CD8-positive, alpha-beta memory T cell (primary cell): ENCODE results near the gene USF2. TPM values are rescaled to one million over a fixed set of nuclear protein-coding genes. Genes with fewer than 3 reads are reported as not detected.
A peak's percentile ranks its signal among the peaks of the same experiment; 100 is the strongest.

ENCODE experiments used
- CTCF ChIA-PET: fragments of 350-600 bp; sonication (Branson Sonifier 250); formaldehyde crosslinking; loops from one replicate; lab custom pipeline; 2021; ENCODE audit warnings: antibody characterized with exemption; lab: Charles Lee
- POLR2A ChIA-PET: fragments of 350-600 bp; sonication (Branson Sonifier 250); formaldehyde crosslinking; loops from one replicate; lab custom pipeline; 2021; ENCODE audit warnings: antibody characterized with exemption; lab: Charles Lee
- DNase-seq, 5 donors: peaks; one replicate each; pipeline versions ENCODE4 v3.0.0 to v3.0.0-alpha.2; 2020 to 2022; ENCODE audit warnings: mixed read lengths in 1 of 5
- H3K27ac ChIP-seq: one replicate; pipeline ENCODE4 v1.7.0; 2013; ENCODE audit warnings: low read depth, mild to moderate bottlenecking, low read length, moderate library complexity
- H3K27me3 ChIP-seq: 2 replicates; pipeline ENCODE4 v1.7.0; 2013; ENCODE audit warnings: low read length, mild to moderate bottlenecking; ENCODE audit not compliant: insufficient read depth, poor library complexity, severe bottlenecking
- H3K36me3 ChIP-seq: 2 replicates; pipeline ENCODE4 v1.7.0; 2013; ENCODE audit warnings: mild to moderate bottlenecking, low read length, moderate library complexity; ENCODE audit not compliant: insufficient read depth
- H3K4me1 ChIP-seq: 2 replicates; pipeline ENCODE4 v1.7.0; 2013; ENCODE audit warnings: mild to moderate bottlenecking, low read length, moderate library complexity; ENCODE audit not compliant: insufficient read depth
- H3K4me3 ChIP-seq: 2 replicates; pipeline ENCODE4 v1.7.0; 2013; ENCODE audit warnings: mild to moderate bottlenecking, low read length
- H3K9me3 ChIP-seq: 2 replicates; pipeline ENCODE4 v1.7.0; 2013; ENCODE audit warnings: mild to moderate bottlenecking, low read length
- H3K27ac Mint-ChIP-seq, 8 donors: one replicate each; pipeline ENCODE4 v1.8.0; 2020 to 2021; ENCODE audit warnings: mixed read lengths in 8 of 8, mild to moderate bottlenecking in 6 of 8, inconsistent platforms in 3 of 8, moderate library complexity in 3 of 8
- H3K27me3 Mint-ChIP-seq, 2 donors: one replicate each; pipeline ENCODE4 v1.8.0; 2020 to 2021; ENCODE audit warnings: mixed read lengths in 2 of 2, mild to moderate bottlenecking in 1 of 2, moderate library complexity in 1 of 2
- H3K36me3 Mint-ChIP-seq, 3 donors: one replicate each; pipeline ENCODE4 v1.8.0; 2020 to 2021; ENCODE audit warnings: mixed read lengths in 3 of 3, inconsistent platforms in 1 of 3, mild to moderate bottlenecking in 1 of 3
- H3K4me1 Mint-ChIP-seq, 3 donors: one replicate each; pipeline ENCODE4 v1.8.0; 2020 to 2021; ENCODE audit warnings: mixed read lengths in 3 of 3, inconsistent platforms in 1 of 3, mild to moderate bottlenecking in 1 of 3
- H3K4me3 Mint-ChIP-seq, 7 donors: one replicate each; pipeline ENCODE4 v1.8.0; 2020 to 2021; ENCODE audit warnings: mixed read lengths in 7 of 7, mild to moderate bottlenecking in 6 of 7, moderate library complexity in 4 of 7, inconsistent platforms in 2 of 7
- H3K9me3 Mint-ChIP-seq, 5 donors: one replicate each; pipeline ENCODE4 v1.8.0; 2020 to 2022; ENCODE audit warnings: mixed read lengths in 5 of 5, mild to moderate bottlenecking in 3 of 5, moderate library complexity in 2 of 5, inconsistent platforms in 1 of 5
- polyA plus RNA-seq: library from polyadenylated mRNA; unstranded; fragments of 300-500 nt; fragmentation: Illumina TruSeq; gene quantifications from one replicate; pipeline ENCODE4 v1.2.3, GENCODE V29; 2021
- total RNA-seq, 2 experiments: library from RNA; stranded (reverse); gene quantifications; one replicate each; pipeline ENCODE4 v1.2.3, GENCODE V29; 2021

Gene USF2
- total and polyA plus RNA-seq, 3 experiments from 2014 or later = 9.2 to 132 (median 125) TPM

DNA sequence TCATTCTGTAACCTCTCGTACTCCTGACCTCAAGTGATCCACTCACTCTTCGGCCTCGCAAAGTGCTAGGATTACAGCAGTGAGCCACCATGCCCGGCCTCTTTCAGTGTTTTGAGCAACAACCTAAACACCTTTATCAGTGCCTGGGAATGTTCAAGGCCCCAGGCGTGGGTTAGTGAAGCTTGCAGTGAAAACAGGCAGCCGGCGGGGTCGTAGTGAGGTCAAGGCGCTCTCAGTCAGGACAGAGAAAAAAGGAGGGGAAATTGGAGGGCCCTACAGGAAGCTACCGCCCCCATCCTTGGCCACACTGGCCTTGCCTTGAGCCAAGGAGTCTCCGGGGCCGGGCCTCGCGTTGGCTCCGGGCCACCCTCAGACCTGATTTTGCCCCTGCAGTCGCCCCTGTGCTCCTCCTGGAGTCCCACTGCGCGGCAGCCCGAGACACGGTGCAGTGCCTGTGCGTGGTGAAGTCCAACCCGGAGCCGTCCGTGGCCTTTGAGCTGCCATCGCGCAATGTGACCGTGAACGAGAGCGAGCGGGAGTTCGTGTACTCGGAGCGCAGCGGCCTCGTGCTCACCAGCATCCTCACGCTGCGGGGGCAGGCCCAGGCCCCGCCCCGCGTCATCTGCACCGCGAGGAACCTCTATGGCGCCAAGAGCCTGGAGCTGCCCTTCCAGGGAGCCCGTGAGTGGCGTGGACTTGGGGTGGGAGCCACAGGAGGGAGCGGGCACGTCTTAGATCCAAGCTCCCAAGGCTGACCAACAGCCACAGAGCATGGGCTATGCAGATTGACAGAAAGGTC, 40.9 kb downstream of the USF2 start:
- H3K4me1 Mint-ChIP-seq = no peaks in the 10 kb centered on the region
- H3K4me1 ChIP-seq = no peaks in the 10 kb centered on the region

GRCh38 chr19:35310331-35310730, 41.6 kb downstream of the USF2 start:
- peaks cover 4 to 8% of the 10 kb centered on the region in 2 donors for H3K27me3 Mint-ChIP-seq
- POLR2A ChIA-PET = interaction anchor here (0.8 kb wide), 1 partner anchor 116 kb away, joined by 3 read pairs; no protein-coding TSS in a partner anchor
- DNase-seq = no peak
- Histone ChIP-seq H3K4me1 (no peaks in the 10 kb centered on the region), H3K9me3 (no peaks in the 10 kb centered on the region), H3K27ac (no peak overlapping the region), H3K27me3 (no peaks in the 10 kb centered on the region), H3K36me3 (no peaks in the 10 kb centered on the region), H3K4me3 (no peak overlapping the region)
- H3K4me1 Mint-ChIP-seq = no peaks in the 10 kb centered on the region
- no peaks in the 10 kb centered on the region for H3K9me3 Mint-ChIP-seq
- CTCF ChIA-PET = no interaction called here
- no peak overlapping the region for H3K27ac Mint-ChIP-seq
- no peak overlapping the region for H3K4me3 Mint-ChIP-seq
- no peaks in the 10 kb centered on the region for H3K36me3 Mint-ChIP-seq

More for the DNA sequence above, 40.9 kb downstream of the USF2 start:
- Mint-ChIP-seq H3K9me3 (no peaks in the 10 kb centered on the region), H3K36me3 (no peaks in the 10 kb centered on the region), H3K27ac (no peak overlapping the region), H3K27me3 (peaks cover 4 to 8% of the 10 kb centered on the region in 2 donors), H3K4me3 (no peak overlapping the region)
- POLR2A ChIA-PET = no interaction called here
- Histone ChIP-seq H3K4me3 (no peak overlapping the region), H3K36me3 (no peaks in the 10 kb centered on the region), H3K27ac (peak overlapping the region; percentile 61), H3K9me3 (no peaks in the 10 kb centered on the region), H3K27me3 (no peaks in the 10 kb centered on the region)
- CTCF ChIA-PET = no interaction called here
- no peak for DNase-seq

DNA sequence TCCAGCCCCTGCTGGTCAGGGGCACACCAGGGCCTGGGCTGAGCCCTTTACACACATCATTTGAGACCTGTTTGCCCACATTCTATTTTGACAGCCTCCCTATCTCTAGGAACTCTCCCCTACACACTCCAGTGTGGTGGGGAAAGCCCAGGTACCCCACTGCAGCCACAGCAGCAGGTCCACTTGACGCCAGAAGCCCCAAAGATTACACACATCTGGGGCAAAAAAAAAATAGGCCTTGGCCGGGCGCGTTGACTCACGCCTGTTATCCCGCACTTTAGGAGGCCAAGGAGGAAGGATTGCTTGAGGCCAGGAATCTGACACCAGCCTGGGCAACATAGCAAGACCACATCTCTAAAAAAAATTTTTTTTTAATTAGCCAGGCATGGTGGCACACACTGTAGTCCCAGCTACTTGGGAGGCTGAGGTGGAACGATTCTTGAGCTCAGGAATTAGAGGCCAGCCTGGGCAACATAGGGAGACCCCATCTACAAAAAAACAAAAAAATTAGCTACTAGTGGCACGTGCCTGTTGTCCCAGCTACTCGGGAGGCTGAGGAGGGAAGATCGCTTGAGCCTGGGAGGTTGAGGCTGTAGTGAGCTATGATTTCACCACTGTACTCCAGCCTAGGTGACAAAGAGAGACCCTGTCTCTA, 42.2 kb downstream of the USF2 start:
- H3K9me3 ChIP-seq = no peaks in the 10 kb centered on the region
- H3K36me3 Mint-ChIP-seq = no peaks in the 10 kb centered on the region
- no peaks in the 10 kb centered on the region for H3K36me3 ChIP-seq
- no peak overlapping the region for H3K4me3 Mint-ChIP-seq
- no peak for DNase-seq
- no peaks in the 10 kb centered on the region for H3K9me3 Mint-ChIP-seq
- H3K4me1 ChIP-seq = no peaks in the 10 kb centered on the region
- H3K27me3 Mint-ChIP-seq = peaks cover 4 to 8% of the 10 kb centered on the region in 2 donors
- CTCF ChIA-PET = no interaction called here
- no peaks in the 10 kb centered on the region for H3K4me1 Mint-ChIP-seq
- H3K27ac Mint-ChIP-seq = no peak overlapping the region
- POLR2A ChIA-PET = interaction anchor here (0.8 kb wide), 1 partner anchor 117 kb away, joined by 3 read pairs; no protein-coding TSS in a partner anchor
- H3K27me3 ChIP-seq = no peaks in the 10 kb centered on the region
- no peak overlapping the region for H3K27ac ChIP-seq
- no peak overlapping the region for H3K4me3 ChIP-seq

- H3K27me3 ChIP-seq = no peaks in the 10 kb centered on the region
- Mint-ChIP-seq H3K27me3 (peaks cover 4 to 8% of the 10 kb centered on the region in 2 donors), H3K36me3 (no peaks in the 10 kb centered on the region), H3K27ac (peak overlapping the region in 1 of 8 donors; percentile 21), H3K9me3 (no peaks in the 10 kb centered on the region), H3K4me1 (no peaks in the 10 kb centered on the region), H3K4me3 (no peak overlapping the region)
- ChIA-PET CTCF (interaction anchor here (0.6 kb wide), 1 partner anchor 27 kb away, joined by 3 read pairs; no protein-coding TSS in a partner anchor), POLR2A (no interaction called here)
- no peak overlapping the region for H3K27ac ChIP-seq
- no peak overlapping the region for H3K4me3 ChIP-seq
- no peaks in the 10 kb centered on the region for H3K4me1 ChIP-seq
- no peak for DNase-seq
- no peaks in the 10 kb centered on the region for H3K36me3 ChIP-seq
- H3K9me3 ChIP-seq = no peaks in the 10 kb centered on the region
Measured at GRCh38 chr19:35311901-35312665, 43.3 kb downstream of the USF2 start.

- Histone ChIP-seq H3K27ac (no peak overlapping the region), H3K9me3 (no peaks in the 10 kb centered on the region), H3K27me3 (no peaks in the 10 kb centered on the region), H3K36me3 (no peaks in the 10 kb centered on the region), H3K4me3 (no peak overlapping the region), H3K4me1 (no peaks in the 10 kb centered on the region)
- Mint-ChIP-seq H3K27ac (no peak overlapping the region), H3K36me3 (no peaks in the 10 kb centered on the region), H3K4me3 (no peak overlapping the region), H3K4me1 (peaks cover 0 to 1% (median 0%) of the 10 kb centered on the region in 3 donors), H3K27me3 (peaks cover 4% of the 10 kb centered on the region in 2 donors), H3K9me3 (no peaks in the 10 kb centered on the region)
- ChIA-PET POLR2A (no interaction called here), CTCF (no interaction called here)
- DNase-seq = no peak
Measured at GRCh38 chr19:35313587-35313986, 44.8 kb downstream of the USF2 start.

DNA sequence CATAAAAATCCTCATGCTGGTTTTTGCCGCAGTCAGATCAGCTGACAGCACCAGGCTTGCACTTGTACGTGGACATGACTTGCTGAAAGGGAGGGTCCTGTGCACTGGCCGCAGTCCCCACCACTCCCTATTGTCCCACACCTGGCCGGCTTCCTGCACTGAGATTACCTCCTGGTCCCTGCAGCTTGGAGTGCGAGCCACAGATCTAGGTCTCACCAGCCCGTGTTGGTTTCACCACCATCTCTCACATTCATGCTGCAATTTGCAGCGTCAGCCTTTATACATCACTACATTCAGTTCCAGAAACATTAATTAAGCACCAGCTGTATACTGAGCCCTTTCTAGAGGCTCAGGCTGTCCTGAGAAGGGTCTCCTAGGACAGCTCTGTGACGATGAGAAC, 45.3 kb downstream of the USF2 start:
- no peaks in the 10 kb centered on the region for H3K36me3 Mint-ChIP-seq
- ChIA-PET POLR2A (no interaction called here), CTCF (no interaction called here)
- Histone ChIP-seq H3K27ac (no peak overlapping the region), H3K36me3 (no peaks in the 10 kb centered on the region), H3K27me3 (no peaks in the 10 kb centered on the region), H3K9me3 (no peaks in the 10 kb centered on the region), H3K4me3 (no peak overlapping the region), H3K4me1 (no peaks in the 10 kb centered on the region)
- peaks cover 2 to 5% (median 3%) of the 10 kb centered on the region in 3 donors for H3K4me1 Mint-ChIP-seq
- H3K9me3 Mint-ChIP-seq = no peaks in the 10 kb centered on the region
- no peak overlapping the region for H3K27ac Mint-ChIP-seq
- peaks cover 4 to 8% of the 10 kb centered on the region in 2 donors for H3K27me3 Mint-ChIP-seq
- H3K4me3 Mint-ChIP-seq = no peak overlapping the region
- DNase-seq = no peak

DNA sequence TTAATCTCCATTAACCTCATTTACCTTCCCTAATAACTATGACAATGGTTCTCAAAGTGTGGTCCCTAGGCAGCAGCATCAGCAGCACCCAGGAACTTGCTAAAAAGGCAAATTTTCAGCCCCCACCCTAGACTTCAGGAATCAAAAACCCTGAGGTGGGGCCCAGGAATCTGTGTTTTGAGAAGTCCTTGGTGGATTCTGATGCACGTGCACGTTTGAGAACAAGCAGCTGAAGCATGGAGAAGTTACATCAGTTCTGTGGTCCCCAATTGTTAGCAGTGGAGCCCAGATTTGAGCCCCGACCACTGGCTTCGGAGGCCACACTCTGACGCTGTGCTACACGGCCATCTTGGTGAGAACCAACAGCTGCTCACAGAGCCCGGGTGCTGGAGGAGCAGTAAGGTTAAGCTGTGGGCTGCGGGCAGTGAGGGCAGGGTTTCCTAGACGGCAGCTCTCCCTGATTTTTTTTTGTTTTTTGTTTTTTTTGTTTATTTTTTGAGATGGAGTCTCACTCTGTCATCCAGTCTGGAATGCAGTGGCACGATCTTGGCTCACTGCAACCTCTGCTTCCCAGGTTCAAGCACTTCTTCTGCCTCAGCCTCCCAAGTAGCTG, 46.2 kb downstream of the USF2 start:
- H3K27me3 Mint-ChIP-seq = peaks cover 4 to 8% of the 10 kb centered on the region in 2 donors
- no peak overlapping the region for H3K4me3 ChIP-seq
- peaks cover 2 to 6% (median 3%) of the 10 kb centered on the region in 3 donors for H3K4me1 Mint-ChIP-seq
- H3K36me3 ChIP-seq = no peaks in the 10 kb centered on the region
- H3K4me3 Mint-ChIP-seq = no peak overlapping the region
- H3K27me3 ChIP-seq = no peaks in the 10 kb centered on the region
- POLR2A ChIA-PET = no interaction called here
- no peaks in the 10 kb centered on the region for H3K9me3 Mint-ChIP-seq
- CTCF ChIA-PET = no interaction called here
- H3K27ac ChIP-seq = no peak overlapping the region
- no peak overlapping the region for H3K27ac Mint-ChIP-seq
- H3K4me1 ChIP-seq = no peaks in the 10 kb centered on the region
- H3K9me3 ChIP-seq = no peaks in the 10 kb centered on the region
- DNase-seq = no peak
- no peaks in the 10 kb centered on the region for H3K36me3 Mint-ChIP-seq
